Measurements from ENCODE around the gene CCRL2. TPM values are rescaled to one million over a fixed set of nuclear protein-coding genes. Genes with fewer than 3 reads are reported as not detected.
A peak's percentile ranks its signal among the peaks of the same experiment; 100 is the strongest.

Gene CCRL2
- total RNA-seq, 1 experiment from 2014 or later = not detected

DNA sequence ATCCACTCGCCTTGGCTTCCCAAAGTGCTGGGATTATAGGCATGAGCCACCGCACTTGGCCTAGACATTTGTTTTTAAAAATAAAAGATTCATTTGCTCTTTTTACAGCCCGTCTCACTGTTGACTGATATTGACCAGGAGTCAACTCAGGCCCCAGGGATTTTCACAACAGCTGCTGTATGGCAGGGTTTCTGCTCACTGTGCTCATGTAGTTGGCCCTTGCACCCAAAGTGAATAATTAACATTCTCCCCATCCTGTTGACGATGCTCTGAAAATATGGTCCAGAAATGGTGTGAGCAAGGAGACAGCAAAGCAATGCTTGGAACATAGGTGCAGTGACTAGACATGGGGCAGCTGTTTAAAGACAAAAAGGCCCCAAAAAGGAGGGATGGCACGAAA lies 39.2 kb upstream of the CCRL2 start:
- H3K4me2 ChIP-seq (ENCODE audit: low read depth, low read length, poor library complexity, severe bottlenecking) = no peak overlapping the region

DNA sequence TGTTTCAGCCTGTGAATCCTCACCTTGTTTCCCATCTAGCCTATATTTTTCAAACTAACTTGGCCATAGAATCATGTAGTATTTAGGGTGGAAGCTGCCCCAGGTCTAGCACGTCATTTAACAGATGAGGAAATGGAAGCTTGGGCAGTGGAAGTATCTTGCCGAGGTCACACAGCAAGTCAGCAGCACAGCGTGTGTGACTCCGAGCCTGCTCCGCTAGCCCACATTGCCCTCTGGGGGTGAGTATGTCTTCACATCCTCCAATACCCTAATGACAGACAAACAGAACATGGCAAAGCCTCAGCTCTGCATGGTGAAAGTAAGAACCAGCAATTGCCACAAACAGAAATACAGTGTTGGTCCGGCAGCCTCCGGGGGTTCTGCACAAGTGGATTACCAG lies 38.5 kb upstream of the CCRL2 start:
- H3K9me3 ChIP-seq (ENCODE audit: low read length) = no peaks in the 10 kb centered on the region

More for the DNA sequence above, 39.2 kb upstream of the CCRL2 start:
- Histone ChIP-seq H3K9ac (ENCODE audit: low read length) (no peak overlapping the region), H3K27me3 (ENCODE audit: low read length) (no peaks in the 10 kb centered on the region), H3K27ac (ENCODE audit: low read length) (no peak overlapping the region), H3K36me3 (ENCODE audit: insufficient read depth, low read length) (no peaks in the 10 kb centered on the region), H4K20me1 (ENCODE audit: insufficient read depth, low read depth, low read length) (no peaks in the 10 kb centered on the region), H3K4me3 (ENCODE audit: low read length) (no peak overlapping the region), H3K79me2 (ENCODE audit: low read length) (no peaks in the 10 kb centered on the region), H3K9me2 (replicated peaks; ENCODE audit: insufficient read depth, low read length) (no peaks in the 10 kb centered on the region), H2AFZ (ENCODE audit: low read length) (no peak overlapping the region), H3K4me1 (ENCODE audit: low read length) (no peaks in the 10 kb centered on the region), H3K9me3 (ENCODE audit: low read length) (no peaks in the 10 kb centered on the region)
- peak; percentile 7 for DNase-seq

GRCh38 chr3:46369151-46369550 lies 37.9 kb upstream of the CCRL2 start:
- H3K79me2 ChIP-seq (ENCODE audit: low read length) = no peaks in the 10 kb centered on the region
- no peak overlapping the region for H3K4me2 ChIP-seq (ENCODE audit: low read depth, low read length, poor library complexity, severe bottlenecking)
- H3K36me3 ChIP-seq (ENCODE audit: insufficient read depth, low read length) = no peaks in the 10 kb centered on the region
- no peaks in the 10 kb centered on the region for H3K9me3 ChIP-seq (ENCODE audit: low read length)
- no peak overlapping the region for H3K4me3 ChIP-seq (ENCODE audit: low read length)
- no peak overlapping the region for H3K9ac ChIP-seq (ENCODE audit: low read length)
- H3K4me1 ChIP-seq (ENCODE audit: low read length) = no peaks in the 10 kb centered on the region
- H4K20me1 ChIP-seq (ENCODE audit: insufficient read depth, low read depth, low read length) = no peaks in the 10 kb centered on the region
- H2AFZ ChIP-seq (ENCODE audit: low read length) = no peak overlapping the region
- no peak overlapping the region for H3K27ac ChIP-seq (ENCODE audit: low read length)
- H3K9me2 ChIP-seq (replicated peaks; ENCODE audit: insufficient read depth, low read length) = no peaks in the 10 kb centered on the region
- 0 out of 2 replicates have a peak, but pooled peaks cover under 1% of the 10 kb centered on the region for H3K27me3 ChIP-seq (ENCODE audit: low read length)
- no peak for DNase-seq

More for the DNA sequence above, 38.5 kb upstream of the CCRL2 start:
- H3K9ac ChIP-seq (ENCODE audit: low read length) = no peak overlapping the region
- H3K4me3 ChIP-seq (ENCODE audit: low read length) = no peak overlapping the region
- H3K4me1 ChIP-seq (ENCODE audit: low read length) = no peaks in the 10 kb centered on the region
- H3K36me3 ChIP-seq (ENCODE audit: insufficient read depth, low read length) = no peaks in the 10 kb centered on the region
- no peaks in the 10 kb centered on the region for H3K27me3 ChIP-seq (ENCODE audit: low read length)
- DNase-seq = peak; percentile 77
- H2AFZ ChIP-seq (ENCODE audit: low read length) = no peak overlapping the region
- H3K4me2 ChIP-seq (ENCODE audit: low read depth, low read length, poor library complexity, severe bottlenecking) = no peak overlapping the region
- H3K79me2 ChIP-seq (ENCODE audit: low read length) = no peaks in the 10 kb centered on the region
- H4K20me1 ChIP-seq (ENCODE audit: insufficient read depth, low read depth, low read length) = no peaks in the 10 kb centered on the region
- H3K9me2 ChIP-seq (replicated peaks; ENCODE audit: insufficient read depth, low read length) = no peaks in the 10 kb centered on the region
- H3K27ac ChIP-seq (ENCODE audit: low read length) = no peak overlapping the region

GRCh38 chr3:46369675-46370132 lies 37.4 kb upstream of the CCRL2 start:
- Histone ChIP-seq H3K4me1 (ENCODE audit: low read length) (no peaks in the 10 kb centered on the region), H3K79me2 (ENCODE audit: low read length) (no peaks in the 10 kb centered on the region), H3K27me3 (ENCODE audit: low read length) (0 out of 2 replicates have a peak, but pooled peaks cover 3% of the 10 kb centered on the region), H3K4me2 (ENCODE audit: low read depth, low read length, poor library complexity, severe bottlenecking) (no peak overlapping the region), H2AFZ (ENCODE audit: low read length) (no peak overlapping the region), H3K4me3 (ENCODE audit: low read length) (no peak overlapping the region), H3K9ac (ENCODE audit: low read length) (no peak overlapping the region), H4K20me1 (ENCODE audit: insufficient read depth, low read depth, low read length) (no peaks in the 10 kb centered on the region), H3K27ac (ENCODE audit: low read length) (no peak overlapping the region), H3K9me3 (ENCODE audit: low read length) (no peaks in the 10 kb centered on the region), H3K36me3 (ENCODE audit: insufficient read depth, low read length) (no peaks in the 10 kb centered on the region), H3K9me2 (replicated peaks; ENCODE audit: insufficient read depth, low read length) (no peaks in the 10 kb centered on the region)
- DNase-seq = no peak

DNA sequence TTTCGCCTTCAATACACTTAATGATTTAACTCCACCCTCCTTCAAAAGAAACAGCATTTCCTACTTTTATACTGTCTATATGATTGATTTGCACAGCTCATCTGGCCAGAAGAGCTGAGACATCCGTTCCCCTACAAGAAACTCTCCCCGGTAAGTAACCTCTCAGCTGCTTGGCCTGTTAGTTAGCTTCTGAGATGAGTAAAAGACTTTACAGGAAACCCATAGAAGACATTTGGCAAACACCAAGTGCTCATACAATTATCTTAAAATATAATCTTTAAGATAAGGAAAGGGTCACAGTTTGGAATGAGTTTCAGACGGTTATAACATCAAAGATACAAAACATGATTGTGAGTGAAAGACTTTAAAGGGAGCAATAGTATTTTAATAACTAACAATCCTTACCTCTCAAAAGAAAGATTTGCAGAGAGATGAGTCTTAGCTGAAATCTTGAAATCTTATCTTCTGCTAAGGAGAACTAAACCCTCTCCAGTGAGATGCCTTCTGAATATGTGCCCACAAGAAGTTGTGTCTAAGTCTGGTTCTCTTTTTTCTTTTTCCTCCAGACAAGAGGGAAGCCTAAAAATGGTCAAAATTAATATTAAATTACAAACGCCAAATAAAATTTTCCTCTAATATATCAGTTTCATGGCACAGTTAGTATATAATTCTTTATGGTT lies 36.1 kb upstream of the CCRL2 start, which contains the start of gene CCR5:
Gene CCR5 (plus strand): TSS at position 108 of the 680 bp plus-strand sequence. CDS start 1,957 bp downstream, outside the sequence.
- H2AFZ ChIP-seq (ENCODE audit: low read length) = no peak within 1 kb of the TSS
- H3K9ac ChIP-seq (ENCODE audit: low read length) = no peak within 1 kb of the TSS
- H3K79me2 ChIP-seq (ENCODE audit: low read length) = no peaks in the 10 kb centered on the region
- H3K4me1 ChIP-seq (ENCODE audit: low read length) = no peaks in the 10 kb centered on the region
- H3K4me3 ChIP-seq (ENCODE audit: low read length) = no peak within 1 kb of the TSS
- H4K20me1 ChIP-seq (ENCODE audit: insufficient read depth, low read depth, low read length) = no peaks in the 10 kb centered on the region
- H3K4me2 ChIP-seq (ENCODE audit: low read depth, low read length, poor library complexity, severe bottlenecking) = no peak within 1 kb of the TSS
- H3K27ac ChIP-seq (ENCODE audit: low read length) = no peak within 1 kb of the TSS
- H3K9me2 ChIP-seq (replicated peaks; ENCODE audit: insufficient read depth, low read length) = no peaks in the 10 kb centered on the region
- H3K36me3 ChIP-seq (ENCODE audit: insufficient read depth, low read length) = no peaks in the 10 kb centered on the region
- 0 out of 2 replicates have a peak, but pooled peaks cover 3% of the 10 kb centered on the region for H3K27me3 ChIP-seq (ENCODE audit: low read length)
- no peak for DNase-seq
- no peaks in the 10 kb centered on the region for H3K9me3 ChIP-seq (ENCODE audit: low read length)

DNA sequence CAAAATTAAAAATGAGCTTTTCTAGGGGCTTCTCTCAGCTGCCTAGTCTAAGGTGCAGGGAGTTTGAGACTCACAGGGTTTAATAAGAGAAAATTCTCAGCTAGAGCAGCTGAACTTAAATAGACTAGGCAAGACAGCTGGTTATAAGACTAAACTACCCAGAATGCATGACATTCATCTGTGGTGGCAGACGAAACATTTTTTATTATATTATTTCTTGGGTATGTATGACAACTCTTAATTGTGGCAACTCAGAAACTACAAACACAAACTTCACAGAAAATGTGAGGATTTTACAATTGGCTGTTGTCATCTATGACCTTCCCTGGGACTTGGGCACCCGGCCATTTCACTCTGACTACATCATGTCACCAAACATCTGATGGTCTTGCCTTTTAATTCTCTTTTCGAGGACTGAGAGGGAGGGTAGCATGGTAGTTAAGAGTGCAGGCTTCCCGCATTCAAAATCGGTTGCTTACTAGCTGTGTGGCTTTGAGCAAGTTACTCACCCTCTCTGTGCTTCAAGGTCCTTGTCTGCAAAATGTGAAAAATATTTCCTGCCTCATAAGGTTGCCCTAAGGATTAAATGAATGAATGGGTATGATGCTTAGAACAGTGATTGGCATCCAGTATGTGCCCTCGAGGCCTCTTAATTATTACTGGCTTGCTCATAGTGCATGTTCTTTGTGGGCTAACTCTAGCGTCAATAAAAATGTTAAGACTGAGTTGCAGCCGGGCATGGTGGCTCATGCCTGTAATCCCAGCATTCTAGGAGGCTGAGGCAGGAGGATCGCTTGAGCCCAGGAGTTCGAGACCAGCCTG lies 35.3 kb upstream of the CCRL2 start:
- H3K4me2 ChIP-seq (ENCODE audit: low read depth, low read length, poor library complexity, severe bottlenecking) = no peak overlapping the region
- H3K4me3 ChIP-seq (ENCODE audit: low read length) = no peak overlapping the region
- no peak for DNase-seq

DNA sequence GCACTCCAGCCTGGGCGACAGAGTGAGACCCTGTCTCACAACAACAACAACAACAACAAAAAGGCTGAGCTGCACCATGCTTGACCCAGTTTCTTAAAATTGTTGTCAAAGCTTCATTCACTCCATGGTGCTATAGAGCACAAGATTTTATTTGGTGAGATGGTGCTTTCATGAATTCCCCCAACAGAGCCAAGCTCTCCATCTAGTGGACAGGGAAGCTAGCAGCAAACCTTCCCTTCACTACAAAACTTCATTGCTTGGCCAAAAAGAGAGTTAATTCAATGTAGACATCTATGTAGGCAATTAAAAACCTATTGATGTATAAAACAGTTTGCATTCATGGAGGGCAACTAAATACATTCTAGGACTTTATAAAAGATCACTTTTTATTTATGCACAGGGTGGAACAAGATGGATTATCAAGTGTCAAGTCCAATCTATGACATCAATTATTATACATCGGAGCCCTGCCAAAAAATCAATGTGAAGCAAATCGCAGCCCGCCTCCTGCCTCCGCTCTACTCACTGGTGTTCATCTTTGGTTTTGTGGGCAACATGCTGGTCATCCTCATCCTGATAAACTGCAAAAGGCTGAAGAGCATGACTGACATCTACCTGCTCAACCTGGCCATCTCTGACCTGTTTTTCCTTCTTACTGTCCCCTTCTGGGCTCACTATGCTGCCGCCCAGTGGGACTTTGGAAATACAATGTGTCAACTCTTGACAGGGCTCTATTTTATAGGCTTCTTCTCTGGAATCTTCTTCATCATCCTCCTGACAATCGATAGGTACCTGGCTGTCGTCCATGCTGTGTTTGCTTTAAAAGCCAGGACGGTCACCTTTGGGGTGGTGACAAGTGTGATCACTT lies 34.3 kb upstream of the CCRL2 start:
- Histone ChIP-seq H3K4me1 (ENCODE audit: low read length) (no peaks in the 10 kb centered on the region), H3K9me3 (ENCODE audit: low read length) (no peaks in the 10 kb centered on the region), H3K9me2 (replicated peaks; ENCODE audit: insufficient read depth, low read length) (no peaks in the 10 kb centered on the region), H3K79me2 (ENCODE audit: low read length) (no peaks in the 10 kb centered on the region), H3K9ac (ENCODE audit: low read length) (no peak overlapping the region), H3K4me2 (ENCODE audit: low read depth, low read length, poor library complexity, severe bottlenecking) (no peak overlapping the region), H4K20me1 (ENCODE audit: insufficient read depth, low read depth, low read length) (no peaks in the 10 kb centered on the region), H3K27ac (ENCODE audit: low read length) (no peak overlapping the region), H3K36me3 (ENCODE audit: insufficient read depth, low read length) (no peaks in the 10 kb centered on the region), H2AFZ (ENCODE audit: low read length) (no peak overlapping the region), H3K4me3 (ENCODE audit: low read length) (no peak overlapping the region), H3K27me3 (ENCODE audit: low read length) (0 out of 2 replicates have a peak, but pooled peaks cover 3% of the 10 kb centered on the region)
- DNase-seq = peak; percentile 71

More for the DNA sequence above, 35.3 kb upstream of the CCRL2 start:
- Histone ChIP-seq H3K4me1 (ENCODE audit: low read length) (no peaks in the 10 kb centered on the region), H3K27ac (ENCODE audit: low read length) (no peak overlapping the region), H3K79me2 (ENCODE audit: low read length) (no peaks in the 10 kb centered on the region), H4K20me1 (ENCODE audit: insufficient read depth, low read depth, low read length) (no peaks in the 10 kb centered on the region), H3K9ac (ENCODE audit: low read length) (no peak overlapping the region), H3K9me2 (replicated peaks; ENCODE audit: insufficient read depth, low read length) (no peaks in the 10 kb centered on the region), H3K27me3 (ENCODE audit: low read length) (0 out of 2 replicates have a peak, but pooled peaks cover 3% of the 10 kb centered on the region), H3K36me3 (ENCODE audit: insufficient read depth, low read length) (no peaks in the 10 kb centered on the region), H3K9me3 (ENCODE audit: low read length) (no peaks in the 10 kb centered on the region), H2AFZ (ENCODE audit: low read length) (no peak overlapping the region)
